ENCODE measurements around the gene SGO2. TPM values are rescaled to one million over a fixed set of nuclear protein-coding genes. Genes with fewer than 3 reads are reported as not detected.

SGO2 gene
- total and polyA plus RNA-seq, 2 of the 13 experiments (the other 11 are each of a cell fraction or from before 2014, with no cell fraction given): 5.1 to 16.2 TPM

- TF ChIP-seq, protein P1, sequence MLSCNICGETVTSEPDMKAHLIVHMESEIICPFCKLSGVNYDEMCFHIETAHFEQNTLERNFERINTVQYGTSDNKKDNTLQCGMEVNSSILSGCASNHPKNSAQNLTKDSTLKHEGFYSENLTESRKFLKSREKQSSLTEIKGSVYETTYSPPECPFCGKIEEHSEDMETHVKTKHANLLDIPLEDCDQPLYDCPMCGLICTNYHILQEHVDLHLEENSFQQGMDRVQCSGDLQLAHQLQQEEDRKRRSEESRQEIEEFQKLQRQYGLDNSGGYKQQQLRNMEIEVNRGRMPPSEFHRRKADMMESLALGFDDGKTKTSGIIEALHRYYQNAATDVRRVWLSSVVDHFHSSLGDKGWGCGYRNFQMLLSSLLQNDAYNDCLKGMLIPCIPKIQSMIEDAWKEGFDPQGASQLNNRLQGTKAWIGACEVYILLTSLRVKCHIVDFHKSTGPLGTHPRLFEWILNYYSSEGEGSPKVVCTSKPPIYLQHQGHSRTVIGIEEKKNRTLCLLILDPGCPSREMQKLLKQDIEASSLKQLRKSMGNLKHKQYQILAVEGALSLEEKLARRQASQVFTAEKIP (CRISPR knock-in tag; IDR thresholded peaks at IDR 0.05; ENCODE audit: borderline replicate concordance): no peak
- TF ChIP-seq, protein P2, sequence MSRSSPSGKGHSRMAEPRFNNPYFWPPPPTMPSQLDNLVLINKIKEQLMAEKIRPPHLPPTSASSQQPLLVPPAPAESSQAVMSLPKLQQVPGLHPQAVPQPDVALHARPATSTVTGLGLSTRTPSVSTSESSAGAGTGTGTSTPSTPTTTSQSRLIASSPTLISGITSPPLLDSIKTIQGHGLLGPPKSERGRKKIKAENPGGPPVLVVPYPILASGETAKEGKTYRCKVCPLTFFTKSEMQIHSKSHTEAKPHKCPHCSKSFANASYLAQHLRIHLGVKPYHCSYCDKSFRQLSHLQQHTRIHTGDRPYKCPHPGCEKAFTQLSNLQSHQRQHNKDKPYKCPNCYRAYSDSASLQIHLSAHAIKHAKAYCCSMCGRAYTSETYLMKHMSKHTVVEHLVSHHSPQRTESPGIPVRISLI (CRISPR knock-in tag; IDR thresholded peaks at IDR 0.05; ENCODE audit: borderline replicate concordance): no peak
- TF ChIP-seq ELF4 (CRISPR knock-in tag; IDR thresholded peaks at IDR 0.05; ENCODE audit: borderline replicate concordance): no peak; the same call in 1 of the 2 replicates
- TF ChIP-seq U2AF2 (IDR thresholded peaks at IDR 0.05; ENCODE audit: low read depth, low read length): no peak
- peak; percentile 65 for TF ChIP-seq TEAD3 (CRISPR knock-in tag; optimal IDR thresholded peaks at IDR 0.05; ENCODE audit: borderline replicate concordance)
- TF ChIP-seq ZNF431 (CRISPR knock-in tag; IDR thresholded peaks at IDR 0.05; ENCODE audit: borderline replicate concordance, low read depth): peak; percentile 73; the same call in 1 of the 2 replicates
- peak; percentile 58; the same call in 1 of the 2 replicates for TF ChIP-seq ZNF749 (CRISPR knock-in tag; IDR thresholded peaks at IDR 0.05; ENCODE audit: borderline replicate concordance)
- 0 out of 2 replicates have a peak, but pooled peaks have one; percentile 37 for TF ChIP-seq NR1H2 (CRISPR knock-in tag; IDR thresholded peaks at IDR 0.05; ENCODE audit: borderline replicate concordance, low read depth)
- peak; percentile 94 for TF ChIP-seq RAD21 (CRISPR knock-in tag; IDR thresholded peaks at IDR 0.05)
- peak; percentile 99 for TF ChIP-seq ZMYM4 (CRISPR knock-in tag; IDR thresholded peaks at IDR 0.05)
- TF ChIP-seq, protein P3, sequence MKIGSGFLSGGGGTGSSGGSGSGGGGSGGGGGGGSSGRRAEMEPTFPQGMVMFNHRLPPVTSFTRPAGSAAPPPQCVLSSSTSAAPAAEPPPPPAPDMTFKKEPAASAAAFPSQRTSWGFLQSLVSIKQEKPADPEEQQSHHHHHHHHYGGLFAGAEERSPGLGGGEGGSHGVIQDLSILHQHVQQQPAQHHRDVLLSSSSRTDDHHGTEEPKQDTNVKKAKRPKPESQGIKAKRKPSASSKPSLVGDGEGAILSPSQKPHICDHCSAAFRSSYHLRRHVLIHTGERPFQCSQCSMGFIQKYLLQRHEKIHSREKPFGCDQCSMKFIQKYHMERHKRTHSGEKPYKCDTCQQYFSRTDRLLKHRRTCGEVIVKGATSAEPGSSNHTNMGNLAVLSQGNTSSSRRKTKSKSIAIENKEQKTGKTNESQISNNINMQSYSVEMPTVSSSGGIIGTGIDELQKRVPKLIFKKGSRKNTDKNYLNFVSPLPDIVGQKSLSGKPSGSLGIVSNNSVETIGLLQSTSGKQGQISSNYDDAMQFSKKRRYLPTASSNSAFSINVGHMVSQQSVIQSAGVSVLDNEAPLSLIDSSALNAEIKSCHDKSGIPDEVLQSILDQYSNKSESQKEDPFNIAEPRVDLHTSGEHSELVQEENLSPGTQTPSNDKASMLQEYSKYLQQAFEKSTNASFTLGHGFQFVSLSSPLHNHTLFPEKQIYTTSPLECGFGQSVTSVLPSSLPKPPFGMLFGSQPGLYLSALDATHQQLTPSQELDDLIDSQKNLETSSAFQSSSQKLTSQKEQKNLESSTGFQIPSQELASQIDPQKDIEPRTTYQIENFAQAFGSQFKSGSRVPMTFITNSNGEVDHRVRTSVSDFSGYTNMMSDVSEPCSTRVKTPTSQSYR (CRISPR knock-in tag; IDR thresholded peaks at IDR 0.05; ENCODE audit: borderline replicate concordance): peak; percentile 88; the same call in 1 of the 2 replicates
- peak; percentile 77 for TF ChIP-seq YEATS2 (CRISPR knock-in tag; IDR thresholded peaks at IDR 0.05; ENCODE audit: borderline replicate concordance)
- 0 out of 2 replicates have a peak, but pooled peaks have one; percentile 57 for TF ChIP-seq SIX4 (CRISPR knock-in tag; IDR thresholded peaks at IDR 0.05)
- no peak for TF ChIP-seq ZNF737 (CRISPR knock-in tag; IDR thresholded peaks at IDR 0.05; ENCODE audit: borderline replicate concordance)
- peak; percentile 38; the same call in 1 of the 2 replicates for TF ChIP-seq MIXL1 (CRISPR knock-in tag; IDR thresholded peaks at IDR 0.05)
- TF ChIP-seq SUZ12 (IDR thresholded peaks at IDR 0.05; ENCODE audit: low read depth, low read length): no peak
- TF ChIP-seq RORA (CRISPR knock-in tag; IDR thresholded peaks at IDR 0.05): no peak
- TF ChIP-seq, protein P4, sequence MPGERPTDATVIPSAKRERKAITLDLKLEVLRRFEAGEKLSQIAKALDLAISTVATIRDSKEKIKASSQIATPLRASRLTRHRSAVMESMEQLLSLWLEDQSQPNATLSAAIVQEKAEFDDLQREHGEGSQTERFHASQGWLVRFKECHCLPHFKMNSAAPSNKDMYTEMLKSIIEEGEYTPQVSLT (CRISPR knock-in tag; IDR thresholded peaks at IDR 0.05; ENCODE audit: borderline replicate concordance, low read depth): peak; percentile 34; the same call in 1 of the 2 replicates
- TF ChIP-seq ZNF691 (CRISPR knock-in tag; IDR thresholded peaks at IDR 0.05; ENCODE audit: borderline replicate concordance, low read depth): 0 out of 2 replicates have a peak, but pooled peaks have one; percentile 60
- TF ChIP-seq CREB1 (IDR thresholded peaks at IDR 0.05): no peak
- TF ChIP-seq CREB1 (CRISPR knock-in tag; IDR thresholded peaks at IDR 0.05): no peak
- no peak for TF ChIP-seq TCF12 (IDR thresholded peaks at IDR 0.05)
- peak; percentile 53; the same call in 1 of the 2 replicates for TF ChIP-seq TCF12 (CRISPR knock-in tag; IDR thresholded peaks at IDR 0.05)
Observed at GRCh38 chr2:200509612-200510433, 16.2 kb upstream of the SGO2 start, which contains the start of gene KCTD18 (continued).

Measured in HepG2 (cell line).